ENCODE measurements around the gene WDR46. TPM values are rescaled to one million over a fixed set of nuclear protein-coding genes. Genes with fewer than 3 reads are reported as not detected.
"Not testable (repeated sequence)": the region's sequence is repeated elsewhere in the genome, so short reads cannot be mapped to it uniquely, and the experiment has no call there.

Gene WDR46
- total RNA-seq, 1 donor from 2014 or later: 132 TPM

DNA sequence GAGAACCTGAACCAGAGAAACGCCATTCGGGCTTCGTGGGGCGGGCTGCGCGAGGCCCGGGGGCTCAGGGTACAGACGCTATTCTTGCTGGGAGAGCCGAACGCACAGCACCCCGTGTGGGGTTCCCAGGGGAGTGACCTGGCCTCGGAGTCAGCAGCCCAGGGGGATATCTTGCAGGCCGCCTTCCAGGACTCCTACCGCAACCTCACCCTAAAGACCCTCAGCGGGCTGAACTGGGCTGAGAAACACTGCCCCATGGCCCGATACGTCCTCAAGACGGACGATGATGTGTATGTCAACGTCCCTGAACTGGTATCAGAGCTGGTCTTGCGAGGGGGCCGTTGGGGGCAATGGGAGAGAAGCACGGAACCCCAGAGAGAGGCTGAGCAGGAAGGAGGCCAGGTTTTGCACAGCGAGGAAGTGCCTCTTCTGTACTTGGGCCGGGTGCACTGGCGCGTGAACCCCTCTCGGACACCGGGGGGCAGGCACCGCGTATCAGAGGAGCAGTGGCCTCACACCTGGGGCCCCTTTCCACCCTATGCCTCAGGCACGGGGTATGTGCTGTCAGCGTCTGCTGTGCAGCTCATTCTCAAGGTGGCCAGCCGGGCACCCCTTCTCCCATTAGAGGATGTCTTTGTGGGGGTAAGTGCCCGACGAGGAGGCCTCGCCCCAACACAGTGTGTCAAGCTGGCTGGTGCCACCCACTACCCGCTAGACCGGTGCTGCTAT lies 11.2 kb downstream of the WDR46 start:
- no peak for TF ChIP-seq CTCF (IDR thresholded peaks at IDR 0.05; ENCODE audit: insufficient read depth, low read length, severe bottlenecking)
- Histone ChIP-seq H3K36me3 (ENCODE audit: control insufficient read depth, insufficient read depth, low read length) (peaks cover 30% of the 10 kb centered on the region), H3K4me3 (ENCODE audit: low read depth, low read length) (peak overlapping the region; percentile 52), H3K27me3 (ENCODE audit: control insufficient read depth, insufficient read depth, low read length) (no peaks in the 10 kb centered on the region)
- FAIRE-seq (no peak), DNase-seq (ENCODE audit: low read depth) (no peak)

- Histone ChIP-seq H3K27me3 (ENCODE audit: control insufficient read depth, insufficient read depth, low read length) (no peaks in the 10 kb centered on the region), H3K4me3 (ENCODE audit: low read depth, low read length) (peak within 1 kb of the TSS; percentile 52), H3K36me3 (ENCODE audit: control insufficient read depth, insufficient read depth, low read length) (peaks cover 35% of the 10 kb centered on the region)
- peak; percentile 65 for TF ChIP-seq CTCF (IDR thresholded peaks at IDR 0.05; ENCODE audit: insufficient read depth, low read length, severe bottlenecking)
- FAIRE-seq (no peak), DNase-seq (ENCODE audit: low read depth) (peak; percentile 81)
Observed at GRCh38 chr6:33276864-33277662, 12.0 kb downstream of the WDR46 start, which contains the start of gene B3GALT4. Gene B3GALT4 (plus strand): TSS chr6:33277123. CDS start chr6:33277420, 297 bp downstream.

DNA sequence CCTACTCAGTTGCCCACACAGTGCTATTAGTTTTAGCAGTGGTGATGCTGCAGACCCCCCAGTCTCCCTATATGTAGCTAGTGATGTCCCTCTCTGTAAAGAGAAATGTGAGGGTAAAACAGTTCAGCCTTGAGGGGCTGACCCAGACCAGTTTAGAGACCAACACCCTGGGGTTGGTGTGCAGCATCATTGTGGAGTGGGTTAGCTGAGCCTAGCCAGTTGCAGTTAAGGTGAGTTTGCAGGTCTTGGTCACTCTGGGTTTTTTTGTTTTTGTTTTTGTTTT lies 12.5 kb downstream of the WDR46 start:
- peak overlapping the region; percentile 52 for H3K4me3 ChIP-seq (ENCODE audit: low read depth, low read length)
- H3K27me3 ChIP-seq (ENCODE audit: control insufficient read depth, insufficient read depth, low read length): no peaks in the 10 kb centered on the region
- FAIRE-seq (no peak), DNase-seq (ENCODE audit: low read depth) (no peak)
- no peak for TF ChIP-seq CTCF (IDR thresholded peaks at IDR 0.05; ENCODE audit: insufficient read depth, low read length, severe bottlenecking)
- peaks cover 35% of the 10 kb centered on the region for H3K36me3 ChIP-seq (ENCODE audit: control insufficient read depth, insufficient read depth, low read length)

DNA sequence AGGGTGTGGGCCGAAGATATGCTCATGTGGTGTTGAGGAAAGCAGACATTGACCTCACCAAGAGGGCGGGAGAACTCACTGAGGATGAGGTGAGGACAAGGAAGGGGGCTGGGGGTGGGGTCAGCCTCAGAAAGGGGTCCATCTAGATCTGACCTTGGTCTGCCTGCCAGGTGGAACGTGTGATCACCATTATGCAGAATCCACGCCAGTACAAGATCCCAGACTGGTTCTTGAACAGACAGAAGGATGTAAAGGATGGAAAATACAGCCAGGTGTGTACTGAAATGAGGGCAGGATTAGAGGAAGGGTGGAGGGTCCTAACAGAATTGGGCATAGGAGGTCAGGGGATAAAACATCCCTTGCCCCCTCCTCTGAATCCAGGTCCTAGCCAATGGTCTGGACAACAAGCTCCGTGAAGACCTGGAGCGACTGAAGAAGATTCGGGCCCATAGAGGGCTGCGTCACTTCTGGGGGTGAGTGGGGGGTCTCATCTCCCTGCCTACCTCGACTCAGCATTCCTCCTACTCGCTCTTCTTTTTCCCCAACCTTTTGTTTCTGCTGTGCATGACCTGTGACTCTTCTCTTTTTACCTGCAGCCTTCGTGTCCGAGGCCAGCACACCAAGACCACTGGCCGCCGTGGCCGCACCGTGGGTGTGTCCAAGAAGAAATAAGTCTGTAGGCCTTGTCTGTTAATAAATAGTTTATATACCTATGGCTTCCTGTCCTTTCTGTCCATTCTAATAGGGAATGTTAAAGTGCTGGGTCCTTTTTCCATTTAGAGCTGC lies 13.1 kb downstream of the WDR46 start:
- DNase-seq (ENCODE audit: low read depth); H3K27me3 ChIP-seq (ENCODE audit: control insufficient read depth, insufficient read depth, low read length): not testable (repeated sequence)
- Histone ChIP-seq H3K36me3 (ENCODE audit: control insufficient read depth, insufficient read depth, low read length) (peaks cover 35% of the 10 kb centered on the region), H3K4me3 (ENCODE audit: low read depth, low read length) (peak overlapping the region; percentile 52)
- FAIRE-seq: peak; percentile 32

GRCh38 chr6:33273924-33274902 lies 14.8 kb downstream of the WDR46 start:
- Histone ChIP-seq H3K36me3 (ENCODE audit: control insufficient read depth, insufficient read depth, low read length) (peaks cover 31% of the 10 kb centered on the region), H3K27me3 (ENCODE audit: control insufficient read depth, insufficient read depth, low read length) (no peaks in the 10 kb centered on the region), H3K4me3 (ENCODE audit: low read depth, low read length) (peak overlapping the region; percentile 81)
- DNase-seq (ENCODE audit: low read depth) (no peak), FAIRE-seq (no peak)
- no peak for TF ChIP-seq CTCF (IDR thresholded peaks at IDR 0.05; ENCODE audit: insufficient read depth, low read length, severe bottlenecking)
